ENCODE measurements around the gene NDST1.

The NDST1 gene

GRCh38 chr5:150481708-150481965, 26.3 kb upstream of the NDST1 start:
- no peak for TF ChIP-seq CTCF (IDR thresholded peaks at IDR 0.05; ENCODE audit: borderline replicate concordance, extremely low read depth, low read length, poor library complexity, severe bottlenecking)
- TF ChIP-seq EZH2 (IDR thresholded peaks at IDR 0.05; ENCODE audit: borderline replicate concordance, low read depth, low read length, severe bottlenecking): no peak
- no peak overlapping the region for H3K4me3 ChIP-seq (ENCODE audit: low read depth in 1 of 2, low read length in 2 of 2)
- H3K4me1 ChIP-seq (ENCODE audit: insufficient read depth, low read length): no peaks in the 10 kb centered on the region
- H3K27me3 ChIP-seq (ENCODE audit: insufficient read depth, low read length, poor library complexity): no peaks in the 10 kb centered on the region
- H3K9me3 ChIP-seq (ENCODE audit: insufficient read depth, low read length, severe bottlenecking): no peaks in the 10 kb centered on the region
- no peak overlapping the region for H2AFZ ChIP-seq (ENCODE audit: low read depth, low read length)
- H3K79me2 ChIP-seq (ENCODE audit: insufficient read depth, low read length): no peaks in the 10 kb centered on the region
- no peak overlapping the region for H3K9ac ChIP-seq (ENCODE audit: low read depth, low read length)
- H4K20me1 ChIP-seq (ENCODE audit: insufficient read depth, low read length): no peaks in the 10 kb centered on the region
- ATAC-seq (ENCODE audit: insufficient read depth, low read depth): no peak
- H3K36me3 ChIP-seq (ENCODE audit: insufficient read depth, low read length): no peaks in the 10 kb centered on the region
- no peak for DNase-seq
- H3K4me2 ChIP-seq (ENCODE audit: insufficient read depth, low read length): no peak overlapping the region
- no peak overlapping the region for H3K27ac ChIP-seq (ENCODE audit: low read length)

DNA sequence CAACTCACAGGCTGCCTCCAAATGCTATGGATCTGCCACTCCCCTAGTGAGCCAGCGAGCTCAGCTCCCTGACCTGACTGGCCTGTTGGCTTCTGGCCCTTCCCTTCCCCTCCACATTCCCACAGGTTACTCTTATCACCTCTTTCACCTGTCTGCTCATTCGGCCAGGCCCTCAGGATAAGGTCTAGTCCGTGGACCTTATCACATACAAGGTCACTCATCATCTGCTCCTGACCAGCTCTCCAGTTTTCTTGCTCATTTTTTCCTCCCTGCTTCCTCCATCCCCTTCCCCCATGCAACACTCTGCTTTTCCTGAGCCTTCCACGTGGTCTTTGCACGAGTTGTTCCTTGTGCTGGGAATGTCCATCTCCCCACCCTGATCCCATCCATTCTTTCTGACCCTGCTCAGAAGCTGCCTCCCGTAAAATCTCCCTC, 25.9 kb upstream of the NDST1 start:
- H3K79me2 ChIP-seq (ENCODE audit: insufficient read depth, low read length): no peaks in the 10 kb centered on the region
- TF ChIP-seq CTCF (IDR thresholded peaks at IDR 0.05; ENCODE audit: borderline replicate concordance, extremely low read depth, low read length, poor library complexity, severe bottlenecking) (no peak), EZH2 (IDR thresholded peaks at IDR 0.05; ENCODE audit: borderline replicate concordance, low read depth, low read length, severe bottlenecking) (no peak)
- H3K4me3 ChIP-seq (ENCODE audit: low read depth in 1 of 2, low read length in 2 of 2): no peak overlapping the region
- H3K9ac ChIP-seq (ENCODE audit: low read depth, low read length): no peak overlapping the region
- H3K9me3 ChIP-seq (ENCODE audit: insufficient read depth, low read length, severe bottlenecking): no peaks in the 10 kb centered on the region
- no peaks in the 10 kb centered on the region for H4K20me1 ChIP-seq (ENCODE audit: insufficient read depth, low read length)
- H2AFZ ChIP-seq (ENCODE audit: low read depth, low read length): no peak overlapping the region
- no peak for DNase-seq
- no peak overlapping the region for H3K27ac ChIP-seq (ENCODE audit: low read length)
- H3K27me3 ChIP-seq (ENCODE audit: insufficient read depth, low read length, poor library complexity): no peaks in the 10 kb centered on the region
- no peaks in the 10 kb centered on the region for H3K36me3 ChIP-seq (ENCODE audit: insufficient read depth, low read length)
- no peak overlapping the region for H3K4me2 ChIP-seq (ENCODE audit: insufficient read depth, low read length)
- ATAC-seq (ENCODE audit: insufficient read depth, low read depth): no peak
- H3K4me1 ChIP-seq (ENCODE audit: insufficient read depth, low read length): no peaks in the 10 kb centered on the region

- Histone ChIP-seq H3K9me3 (ENCODE audit: insufficient read depth, low read length, severe bottlenecking) (no peaks in the 10 kb centered on the region), H3K9ac (ENCODE audit: low read depth, low read length) (no peak overlapping the region), H3K27ac (ENCODE audit: low read length) (no peak overlapping the region), H3K4me2 (ENCODE audit: insufficient read depth, low read length) (no peak overlapping the region), H4K20me1 (ENCODE audit: insufficient read depth, low read length) (no peaks in the 10 kb centered on the region), H3K36me3 (ENCODE audit: insufficient read depth, low read length) (no peaks in the 10 kb centered on the region), H3K4me1 (ENCODE audit: insufficient read depth, low read length) (no peaks in the 10 kb centered on the region), H3K79me2 (ENCODE audit: insufficient read depth, low read length) (no peaks in the 10 kb centered on the region), H2AFZ (ENCODE audit: low read depth, low read length) (no peak overlapping the region), H3K4me3 (ENCODE audit: low read depth in 1 of 2, low read length in 2 of 2) (no peak overlapping the region), H3K27me3 (ENCODE audit: insufficient read depth, low read length, poor library complexity) (no peaks in the 10 kb centered on the region)
- DNase-seq: no peak
- TF ChIP-seq CTCF (IDR thresholded peaks at IDR 0.05; ENCODE audit: borderline replicate concordance, extremely low read depth, low read length, poor library complexity, severe bottlenecking): no peak
- no peak for TF ChIP-seq EZH2 (IDR thresholded peaks at IDR 0.05; ENCODE audit: borderline replicate concordance, low read depth, low read length, severe bottlenecking)
- ATAC-seq (ENCODE audit: insufficient read depth, low read depth): no peak
These were observed 22.8 kb upstream of the NDST1 start for GRCh38 chr5:150484964-150485692.
